NB4 (cell line): ENCODE data around the gene UVRAG.

Experiments
- DNase-seq: peaks from one replicate; pipeline ENCODE4 v3.0.0; 2010; ENCODE audit warnings: low read depth
- H3K4me3 ChIP-seq: one replicate; pipeline ENCODE4 v1.5.1; 2011; ENCODE audit warnings: mild to moderate bottlenecking, low read depth, low read length, moderate library complexity
- CTCF ChIP-seq: IDR thresholded peaks from one replicate; pipeline ENCODE4 v1.5.1; 2012; ENCODE audit warnings: low read depth, low read length
- MYC ChIP-seq: IDR thresholded peaks from 2 replicates; pipeline ENCODE4 v1.6.1; 2011; ENCODE audit warnings: low read depth, low read length
- POLR2A ChIP-seq: IDR thresholded peaks from 2 replicates; pipeline ENCODE4 v1.6.1; 2011; ENCODE audit warnings: mild to moderate bottlenecking; ENCODE audit not compliant: insufficient read length; ENCODE audit errors: extremely low read depth
- TF ChIP-seq, protein P1 (sequence below): IDR thresholded peaks from 2 replicates; pipeline ENCODE4 v1.6.1; 2011; ENCODE audit warnings: low read depth, low read length

The UVRAG gene

GRCh38 chr11:76131671-76132631 is 316.9 kb downstream of the UVRAG start:
- TF ChIP-seq MYC (no peak), POLR2A (no peak), CTCF (no peak)
- TF ChIP-seq, protein P1, sequence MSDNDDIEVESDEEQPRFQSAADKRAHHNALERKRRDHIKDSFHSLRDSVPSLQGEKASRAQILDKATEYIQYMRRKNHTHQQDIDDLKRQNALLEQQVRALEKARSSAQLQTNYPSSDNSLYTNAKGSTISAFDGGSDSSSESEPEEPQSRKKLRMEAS = no peak
- DNase-seq = no peak
- H3K4me3 ChIP-seq = no peak overlapping the region

GRCh38 chr11:76134239-76134638 is 319.2 kb downstream of the UVRAG start:
- TF ChIP-seq, protein P1 = no peak
- TF ChIP-seq MYC (no peak), CTCF (no peak), POLR2A (no peak)

DNA sequence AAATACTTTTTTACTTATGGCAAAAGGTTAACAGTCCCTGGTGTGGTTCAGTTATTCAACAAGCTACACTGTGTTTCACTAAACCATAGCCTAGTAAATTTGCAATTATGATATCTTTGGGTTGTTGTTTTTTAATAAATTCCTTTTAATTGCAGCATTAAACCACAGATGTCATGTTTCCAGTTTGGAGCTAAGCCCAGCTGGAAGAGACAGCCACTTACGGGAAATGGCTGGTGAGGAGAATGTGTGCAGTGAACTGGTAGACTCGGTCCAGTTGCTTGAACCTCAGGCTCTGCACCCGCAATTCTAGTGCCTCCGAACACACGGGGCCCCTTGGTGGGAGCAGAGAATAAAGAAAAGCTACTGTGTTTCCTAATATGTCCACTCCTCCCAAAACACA is 320.5 kb downstream of the UVRAG start:
- no peak for TF ChIP-seq POLR2A
- TF ChIP-seq MYC = no peak
- TF ChIP-seq, protein P1 = no peak
- no peak for TF ChIP-seq CTCF
- no peak overlapping the region for H3K4me3 ChIP-seq
- DNase-seq = no peak

More at GRCh38 chr11:76134239-76134638, 319.2 kb downstream of the UVRAG start:
- no peak overlapping the region for H3K4me3 ChIP-seq
- no peak for DNase-seq

GRCh38 chr11:76139314-76139713 is 324.3 kb downstream of the UVRAG start:
- TF ChIP-seq, protein P1 = no peak
- TF ChIP-seq POLR2A (no peak), CTCF (no peak), MYC (no peak)
- no peak for DNase-seq
- no peak overlapping the region for H3K4me3 ChIP-seq

GRCh38 chr11:76140912-76141574 is 326.0 kb downstream of the UVRAG start:
- DNase-seq = no peak
- H3K4me3 ChIP-seq = no peak overlapping the region
- TF ChIP-seq CTCF (no peak), POLR2A (no peak)
